CD4-positive, CD25-positive, alpha-beta regulatory T cell (primary cell): ENCODE measurements around the gene NCKAP1. TPM values are rescaled to one million over a fixed set of nuclear protein-coding genes. Genes with fewer than 3 reads are reported as not detected.

Experiments
- ATAC-seq, 2 donors: fragments of 150-1000 bp; cut with Tn5 transposase; one replicate each; pipeline ENCODE4 v1.10.0; 2021; ENCODE audit warnings: low read depth in 2 of 2, moderate number of reproducible peaks in 2 of 2, moderate library complexity in 1 of 2
- DNase-seq, 3 donors: peaks; one replicate each; pipeline versions ENCODE4 v3.0.0 to v3.0.0-alpha.2; 2012 to 2022; ENCODE audit warnings: mixed read lengths in 1 of 3
- H3K27ac ChIP-seq: one replicate; pipeline ENCODE4 v1.7.0; 2013; ENCODE audit warnings: mild to moderate bottlenecking, low read length; ENCODE audit not compliant: insufficient read depth, poor library complexity, severe bottlenecking
- H3K27me3 ChIP-seq: one replicate; pipeline ENCODE4 v1.7.0; 2013; ENCODE audit warnings: low read length; ENCODE audit not compliant: control insufficient read depth, insufficient read depth
- H3K36me3 ChIP-seq: one replicate; pipeline ENCODE4 v1.7.0; 2013; ENCODE audit warnings: mild to moderate bottlenecking, low read length, moderate library complexity; ENCODE audit not compliant: control insufficient read depth, insufficient read depth
- H3K4me1 ChIP-seq: 2 replicates; pipeline ENCODE4 v1.7.0; 2013; ENCODE audit warnings: mild to moderate bottlenecking, low read length; ENCODE audit not compliant: insufficient read depth, control insufficient read depth, poor library complexity, severe bottlenecking
- H3K4me3 ChIP-seq: one replicate; pipeline ENCODE4 v1.7.0; 2013; ENCODE audit warnings: low read depth, mild to moderate bottlenecking, low read length, moderate library complexity
- H3K9me3 ChIP-seq, 2 experiments: 1 replicate in 1 of 2; 2 replicates in 1 of 2; pipeline ENCODE4 v1.7.0; 2013; ENCODE audit warnings: low read length in 2 of 2, mild to moderate bottlenecking in 1 of 2, moderate library complexity in 1 of 2; ENCODE audit not compliant: control insufficient read depth in 2 of 2
- H3K27ac Mint-ChIP-seq, 3 donors: one replicate each; pipeline ENCODE4 v1.8.0; 2020 to 2022; ENCODE audit warnings: mild to moderate bottlenecking in 3 of 3, mixed read lengths in 3 of 3, moderate library complexity in 2 of 3
- H3K27me3 Mint-ChIP-seq: one replicate; pipeline ENCODE4 v1.8.0; 2022; ENCODE audit warnings: mild to moderate bottlenecking, mixed read lengths
- H3K36me3 Mint-ChIP-seq: one replicate; pipeline ENCODE4 v1.8.0; 2020; ENCODE audit warnings: mixed read lengths
- H3K4me1 Mint-ChIP-seq, 4 donors: one replicate each; pipeline ENCODE4 v1.8.0; 2020 to 2022; ENCODE audit warnings: mixed read lengths in 4 of 4, mild to moderate bottlenecking in 1 of 4
- H3K4me3 Mint-ChIP-seq, 4 donors: one replicate each; pipeline ENCODE4 v1.8.0; 2020 to 2022; ENCODE audit warnings: mild to moderate bottlenecking in 4 of 4, mixed read lengths in 4 of 4, moderate library complexity in 3 of 4
- H3K9me3 Mint-ChIP-seq, 7 donors: one replicate each; pipeline ENCODE4 v1.8.0; 2020 to 2022; ENCODE audit warnings: mixed read lengths in 7 of 7, mild to moderate bottlenecking in 3 of 7, moderate library complexity in 2 of 7
- polyA plus RNA-seq, 4 donors: library from polyadenylated mRNA; unstranded; fragments of 300-500 nt; fragmentation: Illumina TruSeq; gene quantifications; one replicate each; pipeline ENCODE4 v1.2.3, GENCODE V29; 2021
- total RNA-seq: library from RNA; stranded (reverse); gene quantifications from one replicate; pipeline ENCODE4 v1.2.3, GENCODE V29; 2022

The NCKAP1 gene
- total and polyA plus RNA-seq, 5 donors from 2014 or later = 0.64 to 5.7 (median 1.1) TPM

- Mint-ChIP-seq H3K27me3 (no peaks in the 10 kb centered on the region), H3K36me3 (peaks cover 13% of the 10 kb centered on the region), H3K9me3 (peaks cover 0 to 1% (median 0%) of the 10 kb centered on the region in 7 donors), H3K27ac (no peak overlapping the region), H3K4me3 (no peak overlapping the region), H3K4me1 (no peaks in the 10 kb centered on the region)
- DNase-seq (no peak), ATAC-seq (no peak)
- no peaks in the 10 kb centered on the region for H3K4me1 ChIP-seq
- no peak overlapping the region for H3K27ac ChIP-seq
- H3K9me3 ChIP-seq = no peaks in the 10 kb centered on the region
- no peaks in the 10 kb centered on the region for H3K27me3 ChIP-seq
- no peaks in the 10 kb centered on the region for H3K36me3 ChIP-seq
- no peak overlapping the region for H3K4me3 ChIP-seq
These were observed 85.4 kb downstream of the NCKAP1 start for GRCh38 chr2:182952741-182953450.

- Histone ChIP-seq H3K27ac (no peak overlapping the region), H3K9me3 (no peaks in the 10 kb centered on the region), H3K4me1 (no peaks in the 10 kb centered on the region), H3K4me3 (no peak overlapping the region), H3K36me3 (no peaks in the 10 kb centered on the region), H3K27me3 (no peaks in the 10 kb centered on the region)
- Mint-ChIP-seq H3K36me3 (peaks cover 13% of the 10 kb centered on the region), H3K9me3 (peaks cover 0 to 1% (median 0%) of the 10 kb centered on the region in 7 donors), H3K27me3 (no peaks in the 10 kb centered on the region), H3K27ac (no peak overlapping the region), H3K4me1 (no peaks in the 10 kb centered on the region), H3K4me3 (no peak overlapping the region)
- ATAC-seq (no peak), DNase-seq (peak in 1 of 3 donors; percentile 34)
These were observed 86.2 kb downstream of the NCKAP1 start for GRCh38 chr2:182951948-182952663.

GRCh38 chr2:182950546-182950945, 87.7 kb downstream of the NCKAP1 start:
- ATAC-seq = no peak
- no peak overlapping the region for H3K27ac Mint-ChIP-seq
- no peaks in the 10 kb centered on the region for H3K27me3 Mint-ChIP-seq
- H3K36me3 Mint-ChIP-seq = peaks cover 14% of the 10 kb centered on the region
- H3K36me3 ChIP-seq = no peaks in the 10 kb centered on the region
- no peak overlapping the region for H3K4me3 Mint-ChIP-seq
- H3K9me3 Mint-ChIP-seq = no peaks in the 10 kb centered on the region
- no peaks in the 10 kb centered on the region for H3K4me1 Mint-ChIP-seq
- H3K4me3 ChIP-seq = no peak overlapping the region
- no peaks in the 10 kb centered on the region for H3K27me3 ChIP-seq
- H3K9me3 ChIP-seq = no peaks in the 10 kb centered on the region
- H3K4me1 ChIP-seq = no peaks in the 10 kb centered on the region
- no peak for DNase-seq
- H3K27ac ChIP-seq = no peak overlapping the region

GRCh38 chr2:182949572-182950189, 88.6 kb downstream of the NCKAP1 start:
- no peaks in the 10 kb centered on the region for H3K36me3 ChIP-seq
- no peaks in the 10 kb centered on the region for H3K27me3 ChIP-seq
- no peaks in the 10 kb centered on the region for H3K27me3 Mint-ChIP-seq
- no peak overlapping the region for H3K27ac Mint-ChIP-seq
- ATAC-seq = no peak
- H3K4me1 Mint-ChIP-seq = no peaks in the 10 kb centered on the region
- H3K4me1 ChIP-seq = no peaks in the 10 kb centered on the region
- no peaks in the 10 kb centered on the region for H3K9me3 ChIP-seq
- peaks cover 13% of the 10 kb centered on the region for H3K36me3 Mint-ChIP-seq
- H3K9me3 Mint-ChIP-seq = no peaks in the 10 kb centered on the region
- no peak overlapping the region for H3K4me3 Mint-ChIP-seq
- H3K27ac ChIP-seq = no peak overlapping the region
- DNase-seq = no peak
- H3K4me3 ChIP-seq = no peak overlapping the region

- DNase-seq = no peak
- no peaks in the 10 kb centered on the region for H3K9me3 Mint-ChIP-seq
- H3K27ac Mint-ChIP-seq = no peak overlapping the region
- Histone ChIP-seq H3K27ac (no peak overlapping the region), H3K4me1 (no peaks in the 10 kb centered on the region), H3K9me3 (no peaks in the 10 kb centered on the region), H3K36me3 (no peaks in the 10 kb centered on the region), H3K27me3 (no peaks in the 10 kb centered on the region), H3K4me3 (no peak overlapping the region)
- no peak overlapping the region for H3K4me3 Mint-ChIP-seq
- peaks cover 13% of the 10 kb centered on the region for H3K36me3 Mint-ChIP-seq
- no peak for ATAC-seq
- no peaks in the 10 kb centered on the region for H3K4me1 Mint-ChIP-seq
- no peaks in the 10 kb centered on the region for H3K27me3 Mint-ChIP-seq
These were observed 89.2 kb downstream of the NCKAP1 start for GRCh38 chr2:182949052-182949451.

GRCh38 chr2:182946958-182947369, 91.3 kb downstream of the NCKAP1 start:
- Mint-ChIP-seq H3K27me3 (no peaks in the 10 kb centered on the region), H3K36me3 (peaks cover 10% of the 10 kb centered on the region), H3K4me1 (no peaks in the 10 kb centered on the region), H3K4me3 (no peak overlapping the region), H3K27ac (peak overlapping the region in 1 of 3 donors; percentile 65), H3K9me3 (no peaks in the 10 kb centered on the region)
- H3K9me3 ChIP-seq = no peaks in the 10 kb centered on the region
- H3K4me1 ChIP-seq = no peaks in the 10 kb centered on the region
- H3K36me3 ChIP-seq = no peaks in the 10 kb centered on the region
- no peak overlapping the region for H3K4me3 ChIP-seq
- H3K27ac ChIP-seq = no peak overlapping the region
- DNase-seq (no peak), ATAC-seq (no peak)
- H3K27me3 ChIP-seq = no peaks in the 10 kb centered on the region

- peaks cover 14% of the 10 kb centered on the region for H3K36me3 Mint-ChIP-seq
- H3K4me3 ChIP-seq = no peak overlapping the region
- no peaks in the 10 kb centered on the region for H3K9me3 Mint-ChIP-seq
- H3K4me3 Mint-ChIP-seq = no peak overlapping the region
- H3K9me3 ChIP-seq = no peaks in the 10 kb centered on the region
- no peaks in the 10 kb centered on the region for H3K4me1 ChIP-seq
- H3K4me1 Mint-ChIP-seq = no peaks in the 10 kb centered on the region
- H3K27ac Mint-ChIP-seq = no peak overlapping the region
- H3K27me3 ChIP-seq = no peaks in the 10 kb centered on the region
- ATAC-seq (no peak), DNase-seq (no peak)
- no peaks in the 10 kb centered on the region for H3K27me3 Mint-ChIP-seq
- H3K36me3 ChIP-seq = no peaks in the 10 kb centered on the region
- no peak overlapping the region for H3K27ac ChIP-seq
These were observed 94.9 kb downstream of the NCKAP1 start for GRCh38 chr2:182943339-182943738.
